Neural cell (in vitro differentiated cells): Measurements from ENCODE around the gene METTL24. TPM values are rescaled to one million over a fixed set of nuclear protein-coding genes. Genes with fewer than 3 reads are reported as not detected.

ENCODE experiments used
- H2AFZ ChIP-seq: fragments of 200-600, 300-800 bp; sonication (generic), shearing (Covaris generic); 2 replicates; pipeline ENCODE4 v1.6.0; 2014; ENCODE audit warnings: low read depth, mild to moderate bottlenecking, antibody characterized with exemption, low read length, moderate library complexity
- H3F3A ChIP-seq: fragments of 200-600 bp; shearing (Covaris generic); 2 replicates; pipeline ENCODE4 v1.6.1; 2016; ENCODE audit warnings: mild to moderate bottlenecking, moderate library complexity, mixed read lengths, antibody characterized with exemption, low read length; ENCODE audit not compliant: insufficient read depth, poor library complexity, severe bottlenecking
- H3K27ac ChIP-seq: fragments of 200-600, 300-800 bp; sonication (generic), shearing (Covaris generic); 2 replicates; pipeline ENCODE4 v1.5.1; 2014; ENCODE audit warnings: mild to moderate bottlenecking, low read length, moderate library complexity
- H3K27me3 ChIP-seq: fragments of 300-800, 200-600 bp; sonication (generic), shearing (Covaris generic); 2 replicates; pipeline ENCODE4 v1.6.0; 2014; ENCODE audit warnings: mild to moderate bottlenecking, low read depth, low read length, moderate library complexity; ENCODE audit not compliant: insufficient read depth
- H3K36me3 ChIP-seq: fragments of 300-800, 200-600 bp; sonication (generic), shearing (Covaris generic); 2 replicates; pipeline ENCODE4 v1.5.1; 2014; ENCODE audit warnings: mild to moderate bottlenecking, antibody characterized with exemption, low read length, moderate library complexity; ENCODE audit not compliant: insufficient read depth
- H3K4me2 ChIP-seq: fragments of 300-800, 200-600 bp; sonication (generic), shearing (Covaris generic); 2 replicates; pipeline ENCODE4 v1.6.0; 2014; ENCODE audit warnings: mild to moderate bottlenecking, low read length
- H3K4me3 ChIP-seq: fragments of 300-800, 200-600 bp; sonication (generic), shearing (Covaris generic); 2 replicates; pipeline ENCODE4 v1.5.1; 2014; ENCODE audit warnings: mild to moderate bottlenecking, low read length, moderate library complexity
- H3K79me2 ChIP-seq: fragments of 200-600 bp; shearing (Covaris generic); replicated peaks from 2 replicates; pipeline ENCODE4 v1.6.0; 2014; ENCODE audit warnings: mild to moderate bottlenecking, low read length, moderate library complexity; ENCODE audit not compliant: insufficient read depth
- H3K9ac ChIP-seq: fragments of 300-800, 200-600 bp; sonication (generic), shearing (Covaris generic); 2 replicates; pipeline ENCODE4 v1.6.1; 2016; ENCODE audit warnings: mild to moderate bottlenecking, low read length, mixed read lengths
- H3K9me2 ChIP-seq: fragments of 200-600 bp; shearing (Covaris generic); 2 replicates; pipeline ENCODE4 v1.6.1; 2016; ENCODE audit warnings: mild to moderate bottlenecking, low read length, mixed read lengths; ENCODE audit not compliant: insufficient read depth
- H3K9me3 ChIP-seq: fragments of 200-600, 300-800 bp; sonication (generic), shearing (Covaris generic); 2 replicates; pipeline ENCODE4 v1.6.1; 2016; ENCODE audit warnings: mild to moderate bottlenecking, mixed run types, low read length, moderate library complexity, mixed read lengths
- H4K20me1 ChIP-seq: fragments of 200-600 bp; shearing (Covaris generic); 2 replicates; pipeline ENCODE4 v1.6.1; 2016; ENCODE audit warnings: mild to moderate bottlenecking, mixed run types; ENCODE audit not compliant: insufficient read depth
- CTCF ChIP-seq: fragments of 450-650 bp; IDR thresholded peaks from 2 replicates; pipeline ENCODE4 v1.5.1; 2014; ENCODE audit warnings: antibody characterized with exemption, mild to moderate bottlenecking, moderate library complexity; ENCODE audit not compliant: poor library complexity, severe bottlenecking
- EP300 ChIP-seq: fragments of 450-650 bp; conservative IDR thresholded peaks from 2 replicates; pipeline ENCODE4 v1.6.1; 2014; ENCODE audit warnings: antibody characterized with exemption, mild to moderate bottlenecking, moderate library complexity; ENCODE audit not compliant: poor library complexity, severe bottlenecking
- EZH2 ChIP-seq: fragments of 200-600, 300-800 bp; shearing (Covaris generic), sonication (generic); IDR thresholded peaks from 2 replicates; pipeline ENCODE4 v1.6.1; 2014; ENCODE audit warnings: antibody characterized with exemption, low read length, borderline replicate concordance, mild to moderate bottlenecking; ENCODE audit not compliant: insufficient read depth, poor library complexity, severe bottlenecking
- MXI1 ChIP-seq: fragments of 450-650 bp; conservative IDR thresholded peaks from 2 replicates; pipeline ENCODE4 v1.6.1; 2014; ENCODE audit warnings: antibody characterized with exemption, mild to moderate bottlenecking; ENCODE audit not compliant: poor library complexity, severe bottlenecking
- POLR2AphosphoS5 ChIP-seq: IDR thresholded peaks from 2 replicates; pipeline ENCODE4 v1.6.1; 2012
- RAD21 ChIP-seq: fragments of 450-650 bp; conservative IDR thresholded peaks from 2 replicates; pipeline ENCODE4 v1.6.1; 2014; ENCODE audit warnings: antibody characterized with exemption, mild to moderate bottlenecking, moderate library complexity
- REST ChIP-seq: IDR thresholded peaks from 2 replicates; pipeline ENCODE4 v1.6.1; 2012; ENCODE audit warnings: borderline replicate concordance
- SMC3 ChIP-seq: fragments of 450-650 bp; conservative IDR thresholded peaks from 2 replicates; pipeline ENCODE4 v1.6.1; 2014; ENCODE audit warnings: antibody characterized with exemption, mild to moderate bottlenecking, moderate library complexity; ENCODE audit not compliant: poor library complexity
- TAF1 ChIP-seq: IDR thresholded peaks from 2 replicates; pipeline ENCODE4 v1.6.1; 2012; ENCODE audit warnings: low read depth
- polyA plus RNA-seq: library from polyadenylated mRNA; depleted of rRNA; stranded (reverse); fragments of >200 nt; gene quantifications from 2 replicates; pipeline ENCODE4 v1.2.3, GENCODE V29; 2014

The METTL24 gene
- polyA plus RNA-seq, 1 donor from 2014 or later: not detected

- H2AFZ ChIP-seq: no peak overlapping the region
- no peaks in the 10 kb centered on the region for H3K27me3 ChIP-seq
- no peaks in the 10 kb centered on the region for H3K9me3 ChIP-seq
- H3K9ac ChIP-seq: no peak overlapping the region
- H3K27ac ChIP-seq: no peak overlapping the region
- no peaks in the 10 kb centered on the region for H3F3A ChIP-seq
- H3K4me2 ChIP-seq: no peak overlapping the region
- H3K4me3 ChIP-seq: no peak overlapping the region
- H3K79me2 ChIP-seq: no peaks in the 10 kb centered on the region
- H3K9me2 ChIP-seq: no peaks in the 10 kb centered on the region
- no peaks in the 10 kb centered on the region for H3K36me3 ChIP-seq
- TF ChIP-seq EP300 (no peak), REST (no peak), MXI1 (no peak), RAD21 (no peak), TAF1 (no peak), POLR2AphosphoS5 (no peak), CTCF (no peak), EZH2 (no peak), SMC3 (no peak)
- H4K20me1 ChIP-seq: no peaks in the 10 kb centered on the region
Measured at GRCh38 chr6:110322151-110322873, 35.8 kb downstream of the METTL24 start.

GRCh38 chr6:110320307-110320706, 37.8 kb downstream of the METTL24 start:
- Histone ChIP-seq H3K9me2 (no peaks in the 10 kb centered on the region), H3K4me3 (no peak overlapping the region), H3K9me3 (no peaks in the 10 kb centered on the region), H3F3A (no peaks in the 10 kb centered on the region), H4K20me1 (no peaks in the 10 kb centered on the region), H3K4me2 (no peak overlapping the region), H2AFZ (no peak overlapping the region), H3K36me3 (no peaks in the 10 kb centered on the region), H3K27me3 (no peaks in the 10 kb centered on the region), H3K9ac (no peak overlapping the region), H3K79me2 (no peaks in the 10 kb centered on the region), H3K27ac (no peak overlapping the region)
- no peak for TF ChIP-seq MXI1
- TF ChIP-seq REST: no peak
- TF ChIP-seq POLR2AphosphoS5: no peak
- no peak for TF ChIP-seq TAF1
- TF ChIP-seq EZH2: no peak
